HG02840 (cell line): Measurements from ENCODE around the gene TP63.

Experiments
- ATAC-seq: cut with Tn5 transposase; IDR thresholded peaks from one replicate; pipeline ENCODE4 v1.9.1; 2021; ENCODE audit warnings: mild to moderate bottlenecking, moderate library complexity, moderate number of reproducible peaks; ENCODE audit not compliant: unreplicated experiment, low FRiP score

TP63 gene

GRCh38 chr3:189772584-189772983 lies 141.4 kb downstream of the TP63 start:
- ATAC-seq = no peak

DNA sequence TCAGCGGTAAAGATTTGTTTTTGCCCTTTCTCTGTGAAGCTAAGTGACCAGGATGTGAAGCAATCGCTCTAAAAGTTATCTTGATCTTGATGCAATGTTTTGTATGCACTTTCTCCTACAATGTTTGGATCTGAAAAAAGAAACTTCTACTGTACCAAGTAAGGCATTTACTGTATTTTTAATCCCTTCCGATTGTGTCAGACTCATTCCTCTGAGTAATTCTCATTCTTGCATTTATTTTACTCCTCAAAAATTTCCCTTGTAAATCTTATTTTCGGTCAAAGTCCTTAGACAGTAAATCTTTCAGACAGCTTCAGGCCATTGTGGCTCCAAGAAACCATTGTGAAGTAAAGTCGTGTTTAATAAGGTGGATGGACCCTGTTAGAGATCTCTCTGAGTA lies 141.9 kb downstream of the TP63 start:
- no peak for ATAC-seq

- ATAC-seq = no peak
These were observed 145.1 kb downstream of the TP63 start for GRCh38 chr3:189776149-189776824.

DNA sequence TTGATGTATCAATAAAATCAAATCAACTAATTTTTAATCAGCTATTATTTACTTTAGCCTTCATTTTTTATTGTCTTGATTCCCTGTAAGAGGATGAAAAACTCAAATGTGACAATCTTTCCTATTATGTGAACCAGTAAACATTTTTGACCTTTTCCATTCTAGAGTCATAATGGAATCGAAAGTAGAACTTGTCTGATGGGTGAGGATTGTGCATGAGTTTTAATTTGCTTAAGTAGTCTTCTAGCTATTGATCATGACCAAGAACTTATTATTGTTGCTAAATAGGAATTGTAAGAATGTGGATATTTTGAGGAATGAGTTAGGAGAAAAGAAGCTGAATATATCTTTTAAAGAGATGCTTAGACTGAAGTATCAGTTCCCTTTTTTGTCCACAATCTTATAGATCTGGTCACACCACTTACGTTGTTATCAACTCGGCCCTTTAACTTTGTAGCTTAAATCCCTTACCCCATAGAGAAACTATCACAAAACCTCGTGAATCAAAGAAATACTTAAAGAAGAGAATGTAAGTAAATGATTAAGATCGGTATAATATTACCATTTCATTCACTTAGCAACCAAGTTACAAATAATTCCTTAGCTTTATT lies 147.3 kb downstream of the TP63 start:
- no peak for ATAC-seq

DNA sequence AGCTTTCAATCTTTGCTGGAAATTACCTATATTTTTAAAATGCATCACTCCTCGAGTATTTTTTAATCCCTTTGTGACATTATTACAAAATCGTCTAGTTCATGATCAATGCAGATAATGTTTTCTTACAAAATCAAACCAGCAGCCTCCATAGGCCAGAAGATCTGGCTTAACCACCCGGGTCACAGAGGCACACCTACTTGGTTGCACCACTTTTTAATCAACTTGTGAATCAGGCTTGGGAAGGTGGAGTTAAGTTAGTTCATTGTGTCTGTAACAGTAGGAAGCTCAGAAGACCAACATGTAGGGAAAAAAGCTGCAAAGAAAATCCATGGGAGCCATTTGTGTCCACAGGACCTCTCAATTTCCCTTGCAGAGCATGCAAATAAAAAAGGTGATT lies 148.0 kb downstream of the TP63 start:
- no peak for ATAC-seq

DNA sequence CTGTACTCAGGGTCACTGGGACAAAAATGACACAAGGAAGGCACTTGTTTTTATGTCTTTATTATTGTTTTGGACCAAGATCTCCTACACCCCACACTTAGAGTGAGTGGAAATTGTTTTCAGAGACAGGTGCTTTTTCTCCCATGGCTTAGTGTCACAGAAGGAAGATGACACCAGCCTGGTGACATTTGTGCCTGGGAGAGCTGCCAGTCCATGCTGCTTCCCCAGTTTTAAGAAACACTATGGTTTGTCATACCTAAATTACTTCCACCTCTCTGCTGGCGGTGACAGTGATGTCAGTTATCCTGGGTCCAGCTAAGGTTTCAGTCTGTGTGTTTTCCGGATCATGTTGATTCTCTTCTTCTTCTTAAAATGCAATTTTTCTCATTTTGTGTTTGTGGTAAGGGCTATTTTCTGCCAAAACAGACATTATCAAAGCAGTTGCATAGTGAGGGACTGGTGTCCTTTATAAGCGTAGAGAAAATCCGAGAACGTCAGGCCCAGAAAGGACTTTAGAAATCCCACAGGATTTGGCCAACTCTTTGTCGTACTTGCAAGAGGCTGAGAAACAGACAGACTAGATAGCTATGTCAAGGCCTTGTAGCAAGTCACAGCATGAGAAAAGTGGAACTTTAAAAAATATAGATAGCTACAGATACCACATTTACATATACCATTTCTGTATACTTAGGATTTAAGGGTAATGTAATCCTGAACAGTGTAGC lies 149.5 kb downstream of the TP63 start:
- ATAC-seq = no peak

DNA sequence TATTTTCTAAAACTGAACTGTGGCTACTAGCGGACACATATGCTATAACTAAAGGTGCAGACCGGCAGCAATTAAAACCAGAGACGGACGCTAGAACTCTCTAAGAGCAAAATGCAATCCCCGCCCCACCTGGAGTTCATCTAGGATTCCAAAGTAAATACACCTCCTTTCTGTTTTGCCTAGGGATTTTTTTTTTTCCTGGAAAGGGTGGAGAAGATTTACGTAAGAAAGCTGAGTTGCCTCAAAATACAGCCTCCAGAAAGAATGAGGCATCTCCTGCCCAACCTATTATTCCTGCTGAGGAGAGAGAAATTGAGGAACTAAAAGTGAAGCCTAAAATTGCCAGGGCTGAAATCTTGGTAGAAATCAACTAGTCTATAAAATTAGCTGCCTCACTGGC lies 150.2 kb downstream of the TP63 start:
- ATAC-seq = no peak

GRCh38 chr3:189786479-189787064 lies 155.4 kb downstream of the TP63 start:
- ATAC-seq = no peak

GRCh38 chr3:189787191-189787590 lies 156.0 kb downstream of the TP63 start:
- no peak for ATAC-seq

GRCh38 chr3:189787632-189788031 lies 156.4 kb downstream of the TP63 start:
- no peak for ATAC-seq

GRCh38 chr3:189789432-189789831 lies 158.2 kb downstream of the TP63 start:
- ATAC-seq = no peak

DNA sequence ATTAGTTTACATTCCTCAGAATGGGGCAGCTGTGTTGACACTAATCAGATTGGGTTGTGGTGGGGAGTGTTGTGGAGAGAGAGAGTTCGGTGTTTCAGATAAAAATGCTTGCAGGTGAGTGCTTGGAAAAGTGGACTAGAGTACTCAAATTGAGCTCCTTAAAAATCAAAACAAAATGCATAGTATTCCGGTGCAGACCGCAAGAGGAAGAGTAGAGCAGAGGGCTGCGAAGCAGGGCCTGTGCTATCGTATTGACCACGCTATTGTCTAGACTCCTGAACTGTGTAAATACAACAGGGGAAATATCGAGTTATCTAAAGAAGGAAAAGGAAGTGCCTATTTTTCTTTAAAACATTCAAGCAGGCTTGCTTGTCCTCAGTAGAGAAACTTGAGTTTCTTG lies 159.5 kb downstream of the TP63 start:
- no peak for ATAC-seq

DNA sequence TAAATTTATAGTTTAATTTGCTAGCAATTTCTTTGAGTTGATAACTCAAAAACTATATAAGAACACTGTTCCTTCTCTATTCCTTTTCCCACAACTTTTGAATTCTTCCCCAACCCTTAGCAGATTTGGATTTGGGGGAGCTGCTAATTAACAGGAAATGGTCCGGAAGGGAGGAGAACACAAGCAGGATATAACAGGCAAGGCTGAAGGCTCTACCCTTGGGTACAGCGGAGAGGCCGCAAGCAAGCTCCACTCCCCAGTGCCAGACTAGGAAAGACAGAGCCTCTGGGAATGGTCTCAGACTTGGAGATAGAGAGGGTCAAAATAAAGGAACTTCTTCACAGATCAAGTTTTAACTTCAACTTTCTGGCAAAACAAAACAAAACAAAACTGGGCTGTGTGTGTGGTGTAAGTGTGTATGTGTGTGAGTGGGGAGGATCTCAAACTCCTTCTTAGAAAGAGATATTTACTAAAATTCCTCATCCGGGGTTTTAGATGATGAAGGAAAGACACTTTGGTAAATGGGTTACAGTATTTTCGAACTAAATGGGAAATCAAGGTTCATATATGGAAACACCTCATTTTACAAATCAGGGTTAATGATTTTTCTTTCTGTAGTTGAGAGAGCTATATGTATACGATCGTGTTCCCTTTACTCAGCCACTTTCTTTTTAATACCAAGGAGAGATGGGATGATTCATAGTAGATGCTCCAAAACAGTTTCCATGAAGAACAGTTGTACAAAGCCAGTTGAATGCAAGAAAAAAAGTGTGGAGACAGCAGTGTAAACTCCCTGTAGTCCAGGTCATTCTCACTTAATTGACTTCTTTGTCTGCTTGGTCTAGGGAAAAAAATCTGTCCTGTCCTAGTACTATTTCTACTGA lies 161.1 kb downstream of the TP63 start:
- no peak for ATAC-seq

DNA sequence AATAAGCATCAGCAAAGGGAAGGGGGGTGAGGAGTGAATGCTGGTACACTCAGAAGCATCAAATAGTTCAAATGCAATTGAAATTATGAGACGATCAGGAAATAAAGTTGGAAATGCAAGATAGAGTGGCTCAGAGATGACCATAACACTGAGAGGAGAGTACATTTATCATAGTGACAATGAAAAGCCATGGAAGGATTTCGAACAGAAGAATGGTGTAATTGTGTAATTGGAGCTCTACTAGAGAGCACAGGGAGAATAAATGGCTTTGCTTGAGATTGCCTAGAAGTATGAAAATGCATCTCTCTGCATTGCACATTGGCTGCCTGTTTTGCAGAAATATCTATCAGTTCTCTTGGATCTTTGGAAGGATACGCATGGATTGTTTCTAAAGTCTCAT lies 163.3 kb downstream of the TP63 start:
- ATAC-seq = no peak

- no peak for ATAC-seq
These were observed 166.0 kb downstream of the TP63 start for GRCh38 chr3:189797103-189797750.

DNA sequence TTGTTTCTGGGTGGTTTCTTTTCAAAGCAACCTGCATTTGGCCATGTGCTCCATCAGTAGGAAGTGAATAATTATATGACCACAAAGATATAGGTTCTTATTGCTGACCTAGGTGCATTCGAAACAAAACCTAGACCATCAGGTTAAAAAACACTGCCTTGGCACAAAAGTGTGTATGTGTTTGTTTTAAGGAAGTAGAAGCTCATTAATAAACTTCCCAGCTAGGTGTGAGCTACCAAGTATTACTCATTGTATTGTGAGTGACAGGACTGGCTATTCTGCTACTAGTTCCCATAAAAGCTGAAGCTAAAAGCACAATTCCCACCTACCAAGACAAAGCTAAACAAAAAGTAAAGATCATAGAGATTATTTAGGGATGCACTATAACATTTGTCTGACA lies 168.2 kb downstream of the TP63 start:
- ATAC-seq = no peak

- ATAC-seq = no peak
These were observed 169.2 kb downstream of the TP63 start for GRCh38 chr3:189800436-189800835.

DNA sequence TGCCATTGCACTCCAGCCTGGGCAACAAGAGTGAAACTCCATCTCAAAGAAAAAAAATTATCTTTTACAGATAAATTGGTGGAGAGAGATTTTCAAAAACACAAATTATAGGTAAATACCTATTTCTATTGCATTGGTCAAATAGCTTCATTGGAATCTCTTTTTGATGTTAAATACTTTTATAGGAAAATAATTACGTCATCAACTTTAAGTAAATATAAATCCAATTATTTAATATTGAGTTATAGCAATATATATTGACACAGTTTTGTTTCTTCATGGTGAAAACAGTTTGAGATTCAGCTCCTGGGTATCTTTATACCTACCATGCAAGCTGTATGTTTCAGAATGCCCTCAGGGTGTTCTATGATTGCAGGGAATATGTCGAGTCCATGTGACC lies 172.1 kb downstream of the TP63 start:
- no peak for ATAC-seq

DNA sequence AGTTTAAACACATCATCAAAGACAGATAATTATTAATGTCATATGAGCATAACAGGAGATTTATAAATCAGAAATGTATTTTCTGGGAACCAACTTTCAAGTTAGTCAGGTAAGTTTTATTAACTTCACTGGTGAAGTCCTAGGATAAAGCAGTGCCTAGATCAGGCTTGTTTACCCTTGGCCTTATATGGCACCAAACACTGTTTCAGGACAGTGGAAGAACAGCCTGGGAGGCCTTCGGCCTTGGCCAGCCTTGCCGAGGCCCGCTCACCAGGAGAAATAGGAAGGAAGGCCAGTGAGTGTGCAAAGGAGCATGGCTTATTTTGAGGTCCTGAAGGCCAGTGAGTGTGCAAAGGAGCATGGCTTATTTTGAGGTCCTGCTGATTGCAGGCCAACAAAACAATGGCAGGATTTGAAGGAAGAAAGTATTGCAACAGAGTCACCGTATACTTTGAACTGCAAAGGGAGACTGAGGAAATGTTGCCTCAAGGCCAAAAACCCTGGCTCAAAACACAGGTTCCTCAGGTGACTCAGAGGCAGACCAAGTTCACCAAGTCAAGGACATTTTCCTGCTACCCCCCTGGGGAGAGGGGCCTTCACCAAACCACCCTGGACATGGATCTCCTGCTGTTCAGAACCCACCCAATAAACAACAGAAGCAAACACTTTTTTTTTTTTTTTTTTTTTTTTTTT lies 174.3 kb downstream of the TP63 start:
- ATAC-seq = no peak
